GM18499 (cell line): ENCODE data around the gene GALNT7.

ENCODE experiments used
- ATAC-seq: cut with Tn5 transposase; IDR thresholded peaks from one replicate; pipeline ENCODE4 v1.9.1; 2021; ENCODE audit warnings: moderate number of reproducible peaks; ENCODE audit not compliant: insufficient read depth, unreplicated experiment

Gene GALNT7

GRCh38 chr4:173257732-173258717 is 89.4 kb downstream of the GALNT7 start:
- peak; percentile 85 for ATAC-seq

GRCh38 chr4:173258866-173259265 is 90.3 kb downstream of the GALNT7 start:
- no peak for ATAC-seq

GRCh38 chr4:173259310-173259709 is 90.7 kb downstream of the GALNT7 start:
- ATAC-seq = no peak

GRCh38 chr4:173261052-173261451 is 92.4 kb downstream of the GALNT7 start:
- ATAC-seq = no peak

- no peak for ATAC-seq
Observed at GRCh38 chr4:173262375-173262774, 93.8 kb downstream of the GALNT7 start.

- no peak for ATAC-seq
Observed at GRCh38 chr4:173264245-173264644, 95.6 kb downstream of the GALNT7 start.

GRCh38 chr4:173264684-173265185 is 96.1 kb downstream of the GALNT7 start:
- ATAC-seq = peak; percentile 76

GRCh38 chr4:173265751-173266150 is 97.1 kb downstream of the GALNT7 start:
- ATAC-seq = no peak

- ATAC-seq = no peak
Observed at GRCh38 chr4:173267711-173268110, 99.1 kb downstream of the GALNT7 start.

- no peak for ATAC-seq
Observed at GRCh38 chr4:173269280-173269679, 100.7 kb downstream of the GALNT7 start.

GRCh38 chr4:173270312-173271027 is 101.9 kb downstream of the GALNT7 start:
- ATAC-seq = no peak

- no peak for ATAC-seq
Observed at GRCh38 chr4:173272314-173272713, 103.7 kb downstream of the GALNT7 start.

- no peak for ATAC-seq
Observed at GRCh38 chr4:173272996-173273395, 104.4 kb downstream of the GALNT7 start.

GRCh38 chr4:173273941-173274340 is 105.3 kb downstream of the GALNT7 start:
- ATAC-seq = no peak

GRCh38 chr4:173274744-173275143 is 106.1 kb downstream of the GALNT7 start:
- no peak for ATAC-seq

GRCh38 chr4:173275150-173275549 is 106.5 kb downstream of the GALNT7 start:
- ATAC-seq = no peak

GRCh38 chr4:173277340-173277739 is 108.7 kb downstream of the GALNT7 start:
- ATAC-seq = no peak

- ATAC-seq = no peak
Observed at GRCh38 chr4:173280998-173281397, 112.4 kb downstream of the GALNT7 start.

- no peak for ATAC-seq
Observed at GRCh38 chr4:173281406-173282255, 113.0 kb downstream of the GALNT7 start.

- ATAC-seq = no peak
Observed at GRCh38 chr4:173282256-173282562, 113.6 kb downstream of the GALNT7 start.
